A673 (cell line): ENCODE data around the gene TOMM34. TPM values are rescaled to one million over a fixed set of nuclear protein-coding genes. Genes with fewer than 3 reads are reported as not detected.

Source experiments
- BruUV-seq: library from RNA; stranded (reverse); fragments of 400-500 nt; replicated peaks from 2 replicates; lab custom pipeline; 2021; lab: Mats Ljungman, UMichigan
- CTCF ChIA-PET: fragments of 300-600 bp; sonication (Branson Sonifier 250); formaldehyde crosslinking; loops from one replicate; lab custom pipeline; 2022; ENCODE audit warnings: antibody characterized with exemption; lab: Charles Lee
- POLR2A ChIA-PET: fragments of 300-600 bp; sonication (Branson Sonifier 250); formaldehyde crosslinking; loops from one replicate; lab custom pipeline; 2022; ENCODE audit warnings: antibody characterized with exemption; ENCODE audit not compliant: low non-redundant PET; lab: Charles Lee
- DNase-seq: peaks from one replicate; pipeline ENCODE4 v3.0.0-alpha.2; 2015; ENCODE audit warnings: low spot score
- H3K27ac ChIP-seq: fragments of 200-600 bp; sonication (generic); 2 replicates; pipeline ENCODE4 v1.5.1; 2016; ENCODE audit warnings: mixed run types, low read depth, mild to moderate bottlenecking, mixed read lengths, antibody characterized with exemption, low read length; ENCODE audit not compliant: poor library complexity, severe bottlenecking
- H3K27me3 ChIP-seq: fragments of 200-600 bp; sonication (generic); replicated peaks from 2 replicates; pipeline ENCODE4 v1.6.1; 2017; ENCODE audit warnings: mixed run types, low read depth, mild to moderate bottlenecking, mixed read lengths, antibody characterized with exemption, low read length; ENCODE audit not compliant: insufficient read depth, poor library complexity
- H3K36me3 ChIP-seq: fragments of 200-600 bp; sonication (generic); 2 replicates; pipeline ENCODE4 v1.6.1; 2016; ENCODE audit warnings: mixed run types, mild to moderate bottlenecking, mixed read lengths, antibody characterized with exemption, low read length; ENCODE audit not compliant: insufficient read depth, poor library complexity, severe bottlenecking
- H3K4me1 ChIP-seq: fragments of 200-600 bp; sonication (generic); 2 replicates; pipeline ENCODE4 v1.6.1; 2017; ENCODE audit warnings: mixed run types, mild to moderate bottlenecking, mixed read lengths, antibody characterized with exemption, low read length; ENCODE audit not compliant: insufficient read depth, poor library complexity, severe bottlenecking
- H3K4me3 ChIP-seq: fragments of 200-600 bp; sonication (generic); 2 replicates; pipeline ENCODE4 v1.5.1; 2016; ENCODE audit warnings: low read depth, mixed run types, mild to moderate bottlenecking, mixed read lengths, low read length; ENCODE audit not compliant: poor library complexity, severe bottlenecking
- H3K9me3 ChIP-seq: fragments of 200-600 bp; sonication (generic); 2 replicates; pipeline ENCODE4 v1.6.1; 2016; ENCODE audit warnings: mixed run types, low read depth, mild to moderate bottlenecking, mixed read lengths, antibody characterized with exemption, low read length; ENCODE audit not compliant: poor library complexity, severe bottlenecking
- EZH2 ChIP-seq: fragments of 200-600 bp; sonication (generic); IDR thresholded peaks from 2 replicates; pipeline ENCODE4 v1.6.1; 2017; ENCODE audit warnings: borderline replicate concordance, low read depth, mild to moderate bottlenecking, mixed read lengths, antibody characterized with exemption, low read length; ENCODE audit not compliant: poor library complexity, severe bottlenecking
- intact Hi-C: fragments of 100-400 bp; cut with micrococcal nuclease; formaldehyde crosslinking; loops from one replicate; pipeline ENCODE4 v1.10.0; 2022; ENCODE audit not compliant: unreplicated experiment
- total RNA-seq: library from RNA; stranded (reverse); gene quantifications from 2 replicates; pipeline ENCODE4 v1.2.3, GENCODE V29; 2021
- TF ChIP-seq, protein P1 (sequence below): fragments of 300-800, 200-600 bp; sonication (generic); conservative IDR thresholded peaks from 2 replicates; pipeline ENCODE4 v1.5.1; 2017; ENCODE audit warnings: low read depth, mild to moderate bottlenecking, antibody characterized with exemption, low read length, moderate library complexity, mixed read lengths

The TOMM34 gene
- total RNA-seq, 1 experiment from 2014 or later, result 53.5 TPM

DNA sequence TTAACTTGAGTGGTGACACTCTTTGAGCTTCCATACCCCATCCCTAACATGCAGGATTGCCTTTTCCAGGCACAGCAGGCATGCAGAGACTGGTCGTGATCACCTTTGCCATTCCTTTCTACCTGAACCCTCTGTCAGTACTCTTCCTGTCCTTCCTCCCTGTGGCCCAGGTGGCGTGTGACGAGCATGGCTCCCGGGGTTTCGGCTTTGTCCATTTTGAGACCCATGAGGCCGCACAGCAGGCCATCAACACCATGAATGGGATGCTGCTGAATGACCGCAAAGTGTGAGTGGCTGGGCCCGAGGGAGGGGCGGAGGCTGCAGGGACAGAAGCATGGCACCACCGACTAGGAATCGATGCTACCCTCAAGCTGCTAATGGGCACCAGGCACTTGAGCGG lies 43.6 kb downstream of the TOMM34 start:
- H3K27ac ChIP-seq, result no peak overlapping the region
- no TSS peak for BruUV-seq
- DNase-seq, result no peak
- no peaks in the 10 kb centered on the region for H3K9me3 ChIP-seq
- H3K27me3 ChIP-seq, result no peaks in the 10 kb centered on the region
- H3K4me1 ChIP-seq, result no peaks in the 10 kb centered on the region
- H3K36me3 ChIP-seq, result peaks cover 28% of the 10 kb centered on the region
- TF ChIP-seq, protein P1, sequence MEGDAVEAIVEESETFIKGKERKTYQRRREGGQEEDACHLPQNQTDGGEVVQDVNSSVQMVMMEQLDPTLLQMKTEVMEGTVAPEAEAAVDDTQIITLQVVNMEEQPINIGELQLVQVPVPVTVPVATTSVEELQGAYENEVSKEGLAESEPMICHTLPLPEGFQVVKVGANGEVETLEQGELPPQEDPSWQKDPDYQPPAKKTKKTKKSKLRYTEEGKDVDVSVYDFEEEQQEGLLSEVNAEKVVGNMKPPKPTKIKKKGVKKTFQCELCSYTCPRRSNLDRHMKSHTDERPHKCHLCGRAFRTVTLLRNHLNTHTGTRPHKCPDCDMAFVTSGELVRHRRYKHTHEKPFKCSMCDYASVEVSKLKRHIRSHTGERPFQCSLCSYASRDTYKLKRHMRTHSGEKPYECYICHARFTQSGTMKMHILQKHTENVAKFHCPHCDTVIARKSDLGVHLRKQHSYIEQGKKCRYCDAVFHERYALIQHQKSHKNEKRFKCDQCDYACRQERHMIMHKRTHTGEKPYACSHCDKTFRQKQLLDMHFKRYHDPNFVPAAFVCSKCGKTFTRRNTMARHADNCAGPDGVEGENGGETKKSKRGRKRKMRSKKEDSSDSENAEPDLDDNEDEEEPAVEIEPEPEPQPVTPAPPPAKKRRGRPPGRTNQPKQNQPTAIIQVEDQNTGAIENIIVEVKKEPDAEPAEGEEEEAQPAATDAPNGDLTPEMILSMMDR, result no peak
- no peak for TF ChIP-seq EZH2
- intact Hi-C loops, result no loop called here
- H3K4me3 ChIP-seq, result no peak overlapping the region
- CTCF ChIA-PET, result no interaction called here
- POLR2A ChIA-PET, result no interaction called here

DNA sequence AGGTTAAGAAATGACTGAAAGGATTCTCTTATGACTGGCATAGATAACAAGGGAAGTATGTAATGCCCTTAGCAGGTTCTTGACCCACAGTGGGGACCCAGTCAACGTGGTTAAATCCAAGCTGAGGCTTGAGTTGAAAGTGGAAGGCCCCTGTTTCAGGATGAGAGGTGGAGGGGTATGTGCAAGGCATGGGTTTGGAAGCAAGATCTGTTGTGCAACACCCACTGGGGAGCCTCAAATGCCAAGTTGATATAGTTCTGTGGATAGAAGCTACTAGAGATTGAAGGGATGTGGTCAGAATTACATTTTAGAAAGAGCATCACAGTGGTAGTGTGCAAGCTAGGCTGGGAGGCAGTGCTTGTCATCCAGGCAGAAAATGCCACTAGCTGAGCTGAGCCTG lies 45.3 kb downstream of the TOMM34 start:
- intact Hi-C loops, result no loop called here
- no TSS peak for BruUV-seq
- Histone ChIP-seq H3K4me3 (no peak overlapping the region), H3K27ac (no peak overlapping the region), H3K4me1 (no peaks in the 10 kb centered on the region), H3K9me3 (no peaks in the 10 kb centered on the region), H3K36me3 (peaks cover 28% of the 10 kb centered on the region), H3K27me3 (no peaks in the 10 kb centered on the region)
- CTCF ChIA-PET, result no interaction called here
- no peak for DNase-seq
- TF ChIP-seq, protein P1, result no peak
- no peak for TF ChIP-seq EZH2
- POLR2A ChIA-PET, result no interaction called here

DNA sequence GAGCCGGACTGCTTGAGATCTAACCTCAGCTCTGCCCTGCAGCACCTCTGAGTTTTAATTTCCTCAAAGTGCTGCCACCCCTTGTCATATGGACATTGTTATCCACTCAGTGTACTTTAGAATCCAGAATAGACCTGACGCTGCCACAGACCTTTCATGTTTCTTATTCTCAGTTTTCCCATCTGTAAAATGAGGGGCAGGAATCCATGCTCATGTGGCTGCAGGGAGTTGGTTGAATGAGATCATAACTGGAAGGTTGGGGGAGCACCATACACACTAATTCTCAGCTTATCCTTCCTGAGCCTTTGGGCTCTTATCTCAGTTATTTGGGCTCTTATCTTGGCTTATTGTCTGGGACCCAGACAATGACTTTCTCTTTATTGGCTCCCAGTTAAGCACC lies 48.0 kb downstream of the TOMM34 start:
- POLR2A ChIA-PET, result no interaction called here
- intact Hi-C loops, result no loop called here
- CTCF ChIA-PET, result no interaction called here

More for the DNA sequence above, 48.0 kb downstream of the TOMM34 start:
- Histone ChIP-seq H3K4me3 (no peak overlapping the region), H3K27ac (no peak overlapping the region), H3K9me3 (no peaks in the 10 kb centered on the region), H3K4me1 (no peaks in the 10 kb centered on the region), H3K27me3 (no peaks in the 10 kb centered on the region), H3K36me3 (peaks cover 25% of the 10 kb centered on the region)
- TF ChIP-seq, protein P1, result no peak
- no peak for TF ChIP-seq EZH2
- DNase-seq, result no peak
- BruUV-seq, result no TSS peak
